Chondrocyte (in vitro differentiated cells): ENCODE measurements around the gene KRTAP12-3. TPM values are rescaled to one million over a fixed set of nuclear protein-coding genes. Genes with fewer than 3 reads are reported as not detected.

Experiments
- DNase-seq: peaks from one replicate; pipeline ENCODE4 v3.0.0; 2021; ENCODE audit warnings: mixed read lengths, low spot score
- H3K27ac Mint-ChIP-seq: one replicate; pipeline ENCODE4 v1.8.0; 2021; ENCODE audit warnings: mild to moderate bottlenecking, moderate library complexity, mixed read lengths; ENCODE audit not compliant: unreplicated experiment
- H3K27me3 Mint-ChIP-seq: 2 replicates; pipeline ENCODE4 v1.8.0; 2021; ENCODE audit warnings: low read depth, mixed read lengths
- H3K36me3 Mint-ChIP-seq: 2 replicates; pipeline ENCODE4 v1.8.0; 2021; ENCODE audit warnings: low read depth, mixed read lengths
- H3K4me1 Mint-ChIP-seq: 2 replicates; pipeline ENCODE4 v1.8.0; 2021; ENCODE audit warnings: low read depth, mild to moderate bottlenecking, mixed read lengths
- H3K4me3 Mint-ChIP-seq: one replicate; pipeline ENCODE4 v1.8.0; 2021; ENCODE audit warnings: mild to moderate bottlenecking, moderate library complexity, mixed read lengths; ENCODE audit not compliant: unreplicated experiment
- H3K9me3 Mint-ChIP-seq: 2 replicates; pipeline ENCODE4 v1.8.0; 2021; ENCODE audit warnings: low read depth, mixed read lengths
- total RNA-seq: library from RNA; stranded (reverse); gene quantifications from 3 replicates; pipeline ENCODE4 v1.2.1, GENCODE V29; 2021
- TF ChIP-seq, protein P1 (sequence below): fragments of 200-600 bp; sonication (generic); IDR thresholded peaks from 2 replicates; pipeline ENCODE4 v1.5.0; 2021; ENCODE audit warnings: antibody characterized with exemption, mild to moderate bottlenecking, moderate library complexity

Gene KRTAP12-3
- total RNA-seq, 1 donor from 2014 or later: not detected

DNA sequence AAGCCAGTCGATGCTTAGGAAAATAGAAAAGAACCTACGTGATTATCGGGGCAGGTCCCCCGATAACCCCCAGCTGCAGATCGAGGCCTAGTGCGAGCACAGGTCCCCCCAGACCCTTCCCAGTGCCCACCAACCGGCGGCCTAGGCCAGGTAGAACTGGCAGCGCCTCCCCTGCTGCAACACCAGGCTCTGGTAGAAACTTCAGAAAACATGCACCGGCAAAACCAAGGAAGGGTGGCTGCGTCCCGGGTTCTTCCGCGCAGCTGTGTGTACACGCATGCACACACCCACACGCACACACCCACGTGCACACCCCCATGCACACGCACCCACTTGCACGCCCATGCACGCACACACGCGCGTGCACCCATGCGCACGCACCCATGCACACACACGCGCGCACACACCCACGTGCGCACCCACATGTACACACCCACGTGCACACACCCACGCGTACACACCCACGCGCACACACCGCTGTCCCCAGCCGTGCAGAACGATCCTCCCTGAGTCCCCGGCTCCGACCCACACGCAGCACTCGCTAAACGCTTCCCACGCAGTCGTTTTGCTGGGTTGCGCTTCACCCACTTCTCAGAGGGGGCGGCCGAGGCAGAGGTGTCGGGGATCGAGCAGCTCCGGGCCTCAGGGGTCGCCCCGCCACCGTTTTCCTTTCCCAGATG lies 48.4 kb downstream of the KRTAP12-3 start:
- peaks cover 3% of the 10 kb centered on the region for H3K9me3 Mint-ChIP-seq
- H3K4me1 Mint-ChIP-seq: peaks cover 14% of the 10 kb centered on the region
- H3K27ac Mint-ChIP-seq: no peak overlapping the region
- TF ChIP-seq, protein P1, sequence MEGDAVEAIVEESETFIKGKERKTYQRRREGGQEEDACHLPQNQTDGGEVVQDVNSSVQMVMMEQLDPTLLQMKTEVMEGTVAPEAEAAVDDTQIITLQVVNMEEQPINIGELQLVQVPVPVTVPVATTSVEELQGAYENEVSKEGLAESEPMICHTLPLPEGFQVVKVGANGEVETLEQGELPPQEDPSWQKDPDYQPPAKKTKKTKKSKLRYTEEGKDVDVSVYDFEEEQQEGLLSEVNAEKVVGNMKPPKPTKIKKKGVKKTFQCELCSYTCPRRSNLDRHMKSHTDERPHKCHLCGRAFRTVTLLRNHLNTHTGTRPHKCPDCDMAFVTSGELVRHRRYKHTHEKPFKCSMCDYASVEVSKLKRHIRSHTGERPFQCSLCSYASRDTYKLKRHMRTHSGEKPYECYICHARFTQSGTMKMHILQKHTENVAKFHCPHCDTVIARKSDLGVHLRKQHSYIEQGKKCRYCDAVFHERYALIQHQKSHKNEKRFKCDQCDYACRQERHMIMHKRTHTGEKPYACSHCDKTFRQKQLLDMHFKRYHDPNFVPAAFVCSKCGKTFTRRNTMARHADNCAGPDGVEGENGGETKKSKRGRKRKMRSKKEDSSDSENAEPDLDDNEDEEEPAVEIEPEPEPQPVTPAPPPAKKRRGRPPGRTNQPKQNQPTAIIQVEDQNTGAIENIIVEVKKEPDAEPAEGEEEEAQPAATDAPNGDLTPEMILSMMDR: no peak
- DNase-seq: no peak
- peaks cover 73% of the 10 kb centered on the region for H3K27me3 Mint-ChIP-seq
- no peak overlapping the region for H3K4me3 Mint-ChIP-seq
- H3K36me3 Mint-ChIP-seq: peaks cover 1% of the 10 kb centered on the region

DNA sequence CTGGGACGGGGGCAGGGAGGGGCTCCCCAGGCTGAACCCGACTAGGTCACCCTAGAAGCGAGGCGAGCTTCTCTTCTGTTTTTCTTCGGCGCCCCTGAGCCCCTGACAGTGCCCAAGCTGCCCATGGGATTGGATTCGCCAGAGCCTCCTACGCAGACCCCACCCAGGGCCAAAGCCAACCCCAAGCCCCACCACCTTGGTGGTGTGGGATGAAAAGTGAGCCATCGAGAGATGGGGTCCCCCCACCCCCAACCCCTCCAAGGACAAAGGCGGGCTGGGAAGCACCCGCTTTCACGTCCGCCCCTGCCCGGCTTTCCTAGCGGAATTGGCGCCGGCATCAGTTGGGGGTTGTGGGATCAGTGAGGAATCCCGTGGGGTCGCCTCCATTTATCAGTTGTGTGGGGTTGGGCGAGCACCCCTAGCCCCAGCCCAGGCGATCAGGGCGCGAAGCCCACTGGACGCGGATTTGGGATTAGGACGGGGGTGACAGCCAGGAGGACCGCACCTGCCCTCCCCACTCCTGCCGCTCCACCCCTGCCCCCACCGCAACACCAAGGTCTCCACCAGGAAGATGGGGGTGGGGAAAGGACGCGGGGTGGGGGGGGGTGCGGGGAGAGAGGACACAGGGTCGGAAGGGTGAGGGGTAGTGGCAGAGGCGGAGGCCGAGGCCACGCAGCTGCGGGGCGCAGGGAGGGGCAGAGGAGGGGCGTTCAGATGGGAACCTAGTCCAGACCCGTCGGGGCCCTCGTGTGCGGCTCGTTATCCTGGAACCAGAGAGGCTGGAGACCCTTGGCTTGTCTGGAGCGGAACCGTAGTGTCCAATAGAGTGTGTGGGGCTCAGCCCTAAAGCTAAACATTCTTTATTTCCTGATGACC lies 49.2 kb downstream of the KRTAP12-3 start:
- TF ChIP-seq, protein P1: no peak
- Mint-ChIP-seq H3K9me3 (peaks cover 3% of the 10 kb centered on the region), H3K36me3 (peaks cover 1% of the 10 kb centered on the region), H3K4me3 (no peak overlapping the region), H3K27me3 (peaks cover 69% of the 10 kb centered on the region), H3K4me1 (peaks cover 18% of the 10 kb centered on the region), H3K27ac (no peak overlapping the region)
- no peak for DNase-seq

Other genes starting within 250 kb of the KRTAP12-3 start
- 3.3 to 8.0 TPM (median 7.4 TPM) in 3 replicates for gene LRRC3, start 202.4 kb upstream of the KRTAP12-3 start, total RNA-seq
- gene KRTAP10-1, start 117.7 kb upstream of the KRTAP12-3 start, total RNA-seq: not detected in 3 replicates
- not detected in 3 replicates for gene KRTAP10-2, start 106.4 kb upstream of the KRTAP12-3 start, total RNA-seq
- gene KRTAP10-3, start 99.1 kb upstream of the KRTAP12-3 start, total RNA-seq: not detected in 3 replicates
- gene KRTAP10-4, start 84.2 kb upstream of the KRTAP12-3 start, total RNA-seq: not detected in 3 replicates
- gene KRTAP10-5, start 77.3 kb upstream of the KRTAP12-3 start, total RNA-seq: not detected in 3 replicates
- not detected in 3 replicates for gene KRTAP10-6, start 65.4 kb upstream of the KRTAP12-3 start, total RNA-seq
- gene KRTAP10-7, start 57.3 kb upstream of the KRTAP12-3 start, total RNA-seq: not detected in 3 replicates
- not detected in 3 replicates for gene KRTAP10-8, start 45.9 kb upstream of the KRTAP12-3 start, total RNA-seq
- not detected in 3 replicates for gene KRTAP10-9, start 30.8 kb upstream of the KRTAP12-3 start, total RNA-seq
- not detected in 3 replicates for gene KRTAP10-10, start 20.6 kb upstream of the KRTAP12-3 start, total RNA-seq
- not detected in 3 replicates for gene KRTAP10-11, start 11.5 kb upstream of the KRTAP12-3 start, total RNA-seq
- gene KRTAP12-4, start 3.3 kb upstream of the KRTAP12-3 start, total RNA-seq: not detected in 3 replicates
- not detected in 3 replicates for gene KRTAP12-2, start 9.0 kb downstream of the KRTAP12-3 start, total RNA-seq
- gene KRTAP12-1, start 24.2 kb downstream of the KRTAP12-3 start, total RNA-seq: not detected in 3 replicates
- not detected in 3 replicates for gene KRTAP10-12, start 39.2 kb downstream of the KRTAP12-3 start, total RNA-seq
- 0.15 to 0.38 TPM in 2 of 3 replicates, not detected in the other for gene TSPEAR, start 53.6 kb downstream of the KRTAP12-3 start, total RNA-seq
- 48.5 to 75.5 TPM (median 54.8 TPM) in 3 replicates for gene UBE2G2, start 143.9 kb downstream of the KRTAP12-3 start, total RNA-seq
- gene SUMO3, start 160.1 kb downstream of the KRTAP12-3 start, total RNA-seq: 51.3 to 60.3 TPM (median 52.3 TPM) in 3 replicates
- gene PTTG1IP, start 215.8 kb downstream of the KRTAP12-3 start, total RNA-seq: 225 to 333 TPM (median 329 TPM) in 3 replicates